GM12878 (cell line): ENCODE results near the gene LCOR. TPM values are rescaled to one million over a fixed set of nuclear protein-coding genes. Genes with fewer than 3 reads are reported as not detected.

Source experiments
- ATAC-seq: fragments of 200-7000 bp; cut with Tn5 transposase; 3 replicates; pipeline ENCODE4 v1.9.1; 2020; ENCODE audit warnings: mild to moderate bottlenecking, moderate library complexity
- BruUV-seq: library from RNA; stranded (reverse); fragments of 400-500 nt; replicated peaks from 2 replicates; lab custom pipeline; 2021; lab: Mats Ljungman, UMichigan
- CTCF ChIA-PET: fragments of 300-600 bp; sonication (Branson Sonifier 250); formaldehyde crosslinking; extraction: SDS; loops from one replicate; lab custom pipeline; 2021; ENCODE audit warnings: inconsistent platforms; lab: Yijun Ruan, JAX
- POLR2A ChIA-PET: fragments of 350-600 bp; formaldehyde crosslinking; extraction: SDS; loops from one replicate; lab custom pipeline; 2021; ENCODE audit warnings: inconsistent platforms; lab: Charles Lee
- RAD21 ChIA-PET: fragments of 300-600 bp; sonication (Branson Sonifier 250); formaldehyde crosslinking; loops from one replicate; lab custom pipeline; 2023; ENCODE audit warnings: antibody characterized with exemption; ENCODE audit not compliant: unreplicated experiment; lab: Charles Lee
- SMC1A ChIA-PET: fragments of 300-600 bp; sonication (Branson Sonifier 250); formaldehyde crosslinking; loops from one replicate; lab custom pipeline; 2023; ENCODE audit not compliant: unreplicated experiment, uncharacterized antibody; lab: Charles Lee
- DNase-seq: peaks from one replicate; pipeline ENCODE4 v3.0.0-alpha.2; 2011; ENCODE audit warnings: low read depth, low spot score
- FAIRE-seq: peaks from 3 replicates; lab custom pipeline; 2011; peaks lifted over from hg19 to GRCh38; lab: Jason Lieb, UNC
- H2AFZ ChIP-seq: 2 replicates; pipeline ENCODE4 v1.6.0; 2011; ENCODE audit warnings: low read depth, low read length, control low read depth; ENCODE audit not compliant: control insufficient read depth
- H3K27ac ChIP-seq: 2 replicates; pipeline ENCODE4 v1.5.1; 2011; ENCODE audit warnings: control low read depth; ENCODE audit not compliant: control insufficient read depth, insufficient read depth
- H3K27me3 ChIP-seq, 2 experiments: replicated peaks in 1 of 2; 2 replicates each; pipeline versions ENCODE4 v1.6.0 to v1.6.1; 2011; ENCODE audit warnings: low read length in 1 of 2; ENCODE audit not compliant: control insufficient read depth in 2 of 2, insufficient read depth in 2 of 2
- H3K36me3 ChIP-seq, 2 experiments: 2 replicates each; pipeline ENCODE4 v1.5.1; 2011; ENCODE audit warnings: low read length in 1 of 2; ENCODE audit not compliant: control insufficient read depth in 2 of 2, insufficient read depth in 2 of 2
- H3K4me1 ChIP-seq: 2 replicates; pipeline ENCODE4 v1.6.1; 2011; ENCODE audit warnings: mild to moderate bottlenecking, low read length, moderate library complexity, mixed read lengths; ENCODE audit not compliant: control insufficient read depth, insufficient read depth
- H3K4me2 ChIP-seq: 2 replicates; pipeline ENCODE4 v1.6.0; 2011; ENCODE audit warnings: control low read depth; ENCODE audit not compliant: control insufficient read depth, insufficient read depth
- H3K4me3 ChIP-seq: fragments of 200-600 bp; sonication (generic); 2 replicates; pipeline ENCODE4 v1.5.1; 2016
- H3K79me2 ChIP-seq: 2 replicates; pipeline ENCODE4 v1.6.0; 2011; ENCODE audit warnings: low read length; ENCODE audit not compliant: control insufficient read depth, insufficient read depth
- H3K9ac ChIP-seq: 2 replicates; pipeline ENCODE4 v1.8.0; 2011; ENCODE audit warnings: low read length, control low read depth, mixed read lengths; ENCODE audit not compliant: control insufficient read depth, insufficient read depth
- H3K9me3 ChIP-seq: replicated peaks from 3 replicates; pipeline ENCODE4 v1.5.1; 2011; ENCODE audit warnings: mild to moderate bottlenecking, low read length; ENCODE audit not compliant: control insufficient read depth, insufficient read depth
- H4K20me1 ChIP-seq: 2 replicates; pipeline ENCODE4 v1.6.0; 2011; ENCODE audit not compliant: control insufficient read depth, insufficient read depth
- BCL11A ChIP-seq: IDR thresholded peaks from 2 replicates; pipeline ENCODE4 v1.6.1; 2011; ENCODE audit warnings: low read depth, low read length
- GABPA ChIP-seq: IDR thresholded peaks from 2 replicates; pipeline ENCODE4 v1.6.1; 2014; ENCODE audit warnings: antibody characterized with exemption, low read depth, mild to moderate bottlenecking, inconsistent platforms
- HCFC1 ChIP-seq: fragments of 150-350 bp; IDR thresholded peaks from 2 replicates; pipeline ENCODE4 v1.6.1; 2014; ENCODE audit warnings: low read length
- JUND ChIP-seq: IDR thresholded peaks from 2 replicates; pipeline ENCODE4 v1.6.1; 2012; ENCODE audit warnings: low read depth, mild to moderate bottlenecking, low read length, improper control_type of control experiment, moderate library complexity
- NFYB ChIP-seq: IDR thresholded peaks from 2 replicates; pipeline ENCODE4 v1.6.1; 2011; ENCODE audit warnings: low read depth, mild to moderate bottlenecking, low read length, improper control_type of control experiment, moderate library complexity; ENCODE audit not compliant: insufficient read depth
- PAX8 ChIP-seq: fragments of 450-650 bp; IDR thresholded peaks from 2 replicates; pipeline ENCODE4 v1.6.1; 2017; ENCODE audit warnings: mild to moderate bottlenecking, moderate library complexity
- POLR2AphosphoS2 ChIP-seq: IDR thresholded peaks from 2 replicates; pipeline ENCODE4 v1.6.1; 2011; ENCODE audit warnings: low read depth, mild to moderate bottlenecking, low read length, improper control_type of control experiment, moderate library complexity
- SMC3 ChIP-seq: IDR thresholded peaks from 2 replicates; pipeline ENCODE4 v1.6.1; 2011; ENCODE audit warnings: low read length, improper control_type of control experiment, borderline replicate concordance
- STAT3 ChIP-seq: IDR thresholded peaks from 2 replicates; pipeline ENCODE4 v1.6.1; 2011; ENCODE audit warnings: low read depth, low read length, improper control_type of control experiment
- SUPT20H ChIP-seq: IDR thresholded peaks from 2 replicates; pipeline ENCODE4 v1.6.1; 2011; ENCODE audit warnings: low read depth, mild to moderate bottlenecking, low read length, moderate library complexity, borderline replicate concordance; ENCODE audit not compliant: control insufficient read depth
- TCF12 ChIP-seq: IDR thresholded peaks from 2 replicates; pipeline ENCODE4 v1.6.1; 2011; ENCODE audit warnings: low read depth, mild to moderate bottlenecking, low read length
- ZNF207 ChIP-seq: fragments of 450-650 bp; IDR thresholded peaks from 2 replicates; pipeline ENCODE4 v1.6.1; 2014; ENCODE audit warnings: antibody characterized with exemption, mild to moderate bottlenecking, borderline replicate concordance
- WGBS: methylation state at CpG from one replicate; pipeline ENCODE4 v1.1.6; 2016; ENCODE audit warnings: low lambda C conversion rate; ENCODE audit not compliant: insufficient replicate concordance, insufficient coverage; ENCODE audit errors: missing lambda C conversion rate; 5-methylcytosine and 5-hydroxymethylcytosine counted together
- in situ Hi-C: fragments of 300-500 bp; cut with MboI; formaldehyde crosslinking; loops from 9 replicates; pipeline ENCODE4 v1.14.3; 2018; ENCODE audit warnings: mixed read lengths
- intact Hi-C: fragments of 100-400 bp; cut with micrococcal nuclease; formaldehyde crosslinking; loops from one replicate; pipeline ENCODE4 v1.14.2; 2022; ENCODE audit not compliant: unreplicated experiment
- polyA plus RNA-seq, 11 experiments: library from polyadenylated mRNA; depleted of rRNA in 4 of 11; unstranded in 6 of 11; stranded (reverse) in 5 of 11; fragments of >200 nt; fragmentation: Nextera tagmentation in 4 of 11; fragmentation: Illumina TruSeq in 1 of 11; extraction: Ambion mirVana in 4 of 11; extraction: Trizol in 1 of 11; gene quantifications; 1 replicate in 1 of 11; 2 replicates in 10 of 11; pipeline versions ENCODE4 v1.2.1 to v1.2.3, GENCODE V29; 2011 to 2016; ENCODE audit warnings: inconsistent platforms in 2 of 11, missing spikeins in 2 of 11, low read depth in 1 of 11
- total RNA-seq, 4 experiments: library from RNA; depleted of rRNA in 3 of 4; stranded (reverse); fragments of >200 nt in 3 of 4; fragmentation: Illumina TruSeq in 1 of 4; extraction: Trizol in 1 of 4; gene quantifications; 2 replicates each; pipeline versions ENCODE4 v1.2.1 to v1.2.3, GENCODE V29; 2013 to 2021
- TF ChIP-seq, protein P1 (sequence below): fragments of 450-650 bp; IDR thresholded peaks from 2 replicates; pipeline ENCODE4 v1.6.1; 2017; ENCODE audit warnings: borderline replicate concordance
- TF ChIP-seq, protein P2 (sequence below): IDR thresholded peaks from 2 replicates; pipeline ENCODE4 v1.6.1; 2012; ENCODE audit warnings: low read depth, low read length, improper control_type of control experiment

LCOR gene
- total and polyA plus RNA-seq, 10 of the 15 experiments (the other 5 are each of a cell fraction or from before 2014, with no cell fraction given), result 1.6 to 22.0 (median 13.2) TPM

DNA sequence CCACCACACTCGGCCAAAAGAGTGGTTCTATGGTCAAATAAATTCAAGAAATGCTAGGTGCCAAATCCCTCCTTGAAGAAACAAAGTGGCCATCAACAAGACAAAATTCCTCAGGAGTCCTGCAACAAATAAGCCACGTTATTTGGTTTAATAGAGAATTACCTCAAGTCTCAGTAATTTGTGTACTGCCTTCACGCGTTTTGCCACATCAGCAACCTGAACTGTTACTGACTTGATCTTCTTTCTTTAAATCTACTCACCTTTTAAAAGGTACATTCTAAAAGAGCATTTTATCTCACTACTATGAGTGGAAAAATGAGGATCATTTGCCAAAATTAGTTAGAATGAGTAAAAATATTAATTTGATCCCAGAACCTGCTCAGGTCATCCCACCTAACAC, 34.6 kb upstream of the LCOR start:
- POLR2A ChIA-PET, result no interaction called here
- H4K20me1 ChIP-seq, result no peaks in the 10 kb centered on the region; the same call in 1 of the 2 replicates
- no peaks in the 10 kb centered on the region for H3K79me2 ChIP-seq
- intact Hi-C loops (no loop called here), in situ Hi-C loops (no loop called here)
- FAIRE-seq, result no peak
- DNase-seq, result no peak
- no peaks in the 10 kb centered on the region for H3K9me3 ChIP-seq
- ATAC-seq, result no peak
- no peak overlapping the region for H3K27ac ChIP-seq
- no peaks in the 10 kb centered on the region for H3K36me3 ChIP-seq
- TF ChIP-seq POLR2AphosphoS2 (no peak), ZNF207 (no peak), BCL11A (no peak), NFYB (no peak), JUND (no peak)
- TF ChIP-seq, protein P1, sequence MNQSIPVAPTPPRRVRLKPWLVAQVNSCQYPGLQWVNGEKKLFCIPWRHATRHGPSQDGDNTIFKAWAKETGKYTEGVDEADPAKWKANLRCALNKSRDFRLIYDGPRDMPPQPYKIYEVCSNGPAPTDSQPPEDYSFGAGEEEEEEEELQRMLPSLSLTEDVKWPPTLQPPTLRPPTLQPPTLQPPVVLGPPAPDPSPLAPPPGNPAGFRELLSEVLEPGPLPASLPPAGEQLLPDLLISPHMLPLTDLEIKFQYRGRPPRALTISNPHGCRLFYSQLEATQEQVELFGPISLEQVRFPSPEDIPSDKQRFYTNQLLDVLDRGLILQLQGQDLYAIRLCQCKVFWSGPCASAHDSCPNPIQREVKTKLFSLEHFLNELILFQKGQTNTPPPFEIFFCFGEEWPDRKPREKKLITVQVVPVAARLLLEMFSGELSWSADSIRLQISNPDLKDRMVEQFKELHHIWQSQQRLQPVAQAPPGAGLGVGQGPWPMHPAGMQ, result no peak
- H3K4me2 ChIP-seq, result no peak overlapping the region
- no peak overlapping the region for H3K4me3 ChIP-seq
- BruUV-seq, result no TSS peak
- no peaks in the 10 kb centered on the region for H3K4me1 ChIP-seq
- no peak overlapping the region for H2AFZ ChIP-seq
- no peak overlapping the region for H3K9ac ChIP-seq
- 49% methylated on average over 4 of the region's 4 CpGs for WGBS
- RAD21 ChIA-PET, result no interaction called here
- no peaks in the 10 kb centered on the region for H3K27me3 ChIP-seq
- CTCF ChIA-PET, result no interaction called here
- SMC1A ChIA-PET, result no interaction called here

DNA sequence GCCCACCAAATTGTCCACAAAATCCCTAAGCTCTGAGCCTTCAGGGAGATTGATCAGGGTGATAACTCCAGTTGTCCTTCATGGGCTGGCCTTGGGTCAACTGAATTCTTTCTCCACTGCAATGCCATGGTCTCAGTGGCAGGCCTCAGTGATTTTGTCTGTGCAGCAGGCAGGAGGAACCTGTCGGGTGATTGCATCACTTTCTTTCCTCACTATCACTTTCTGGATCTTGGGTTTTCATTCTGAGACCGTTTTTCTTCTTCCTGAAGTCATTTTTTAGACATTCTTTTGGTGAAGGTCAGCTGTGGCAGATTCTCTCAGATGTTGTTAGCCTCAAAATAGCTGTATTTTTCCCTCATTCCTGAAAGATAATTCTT, 28.8 kb upstream of the LCOR start:
- 7% methylated on average over 2 of the region's 2 CpGs for WGBS

More for the DNA sequence above, 28.8 kb upstream of the LCOR start:
- TF ChIP-seq SMC3 (no peak), SUPT20H (no peak), HCFC1 (no peak), ZNF207 (no peak), GABPA (no peak), PAX8 (no peak), STAT3 (no peak), TCF12 (no peak)
- TF ChIP-seq, protein P2, sequence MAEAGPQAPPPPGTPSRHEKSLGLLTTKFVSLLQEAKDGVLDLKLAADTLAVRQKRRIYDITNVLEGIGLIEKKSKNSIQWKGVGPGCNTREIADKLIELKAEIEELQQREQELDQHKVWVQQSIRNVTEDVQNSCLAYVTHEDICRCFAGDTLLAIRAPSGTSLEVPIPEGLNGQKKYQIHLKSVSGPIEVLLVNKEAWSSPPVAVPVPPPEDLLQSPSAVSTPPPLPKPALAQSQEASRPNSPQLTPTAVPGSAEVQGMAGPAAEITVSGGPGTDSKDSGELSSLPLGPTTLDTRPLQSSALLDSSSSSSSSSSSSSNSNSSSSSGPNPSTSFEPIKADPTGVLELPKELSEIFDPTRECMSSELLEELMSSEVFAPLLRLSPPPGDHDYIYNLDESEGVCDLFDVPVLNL, result no peak
- CTCF ChIA-PET, result interaction anchor here (1.7 kb wide), 1 partner anchor 13 kb away, joined by 5 read pairs; no protein-coding TSS in a partner anchor
- ATAC-seq, result no peak
- Histone ChIP-seq H3K79me2 (no peaks in the 10 kb centered on the region), H3K4me2 (no peak overlapping the region), H3K27me3 (no peaks in the 10 kb centered on the region; a peak in 1 of 4 replicates), H3K4me1 (no peaks in the 10 kb centered on the region), H2AFZ (no peak overlapping the region), H3K9me3 (peaks cover 1% of the 10 kb centered on the region; the same call in 1 of the 3 replicates), H3K4me3 (no peak overlapping the region), H3K27ac (no peak overlapping the region), H3K9ac (no peak overlapping the region), H3K36me3 (no peaks in the 10 kb centered on the region), H4K20me1 (no peaks in the 10 kb centered on the region; the same call in 1 of the 2 replicates)
- SMC1A ChIA-PET, result interaction anchor here (1.4 kb wide), 1 partner anchor 18 kb away, joined by 5 read pairs; no protein-coding TSS in a partner anchor
- POLR2A ChIA-PET, result no interaction called here
- in situ Hi-C loops, result no loop called here
- no TSS peak for BruUV-seq
- RAD21 ChIA-PET, result no interaction called here
- intact Hi-C loops, result no loop called here
- no peak for FAIRE-seq
- no peak for DNase-seq
